Stimulated activated CD4-positive, alpha-beta T cell treated with anti-CD3 and anti-CD28 coated beads, TNF-alpha, amount 100 ng/mL, for 48 hours (primary cell): ENCODE results near the gene FABP2.
"Not testable (repeated sequence)": the region's sequence is repeated elsewhere in the genome, so short reads cannot be mapped to it uniquely, and the experiment has no call there.

ENCODE experiments used
- DNase-seq, 3 donors: peaks; one replicate each; pipeline ENCODE4 v3.0.0-alpha.2; 2020; ENCODE audit warnings: low read depth in 3 of 3

FABP2 gene

DNA sequence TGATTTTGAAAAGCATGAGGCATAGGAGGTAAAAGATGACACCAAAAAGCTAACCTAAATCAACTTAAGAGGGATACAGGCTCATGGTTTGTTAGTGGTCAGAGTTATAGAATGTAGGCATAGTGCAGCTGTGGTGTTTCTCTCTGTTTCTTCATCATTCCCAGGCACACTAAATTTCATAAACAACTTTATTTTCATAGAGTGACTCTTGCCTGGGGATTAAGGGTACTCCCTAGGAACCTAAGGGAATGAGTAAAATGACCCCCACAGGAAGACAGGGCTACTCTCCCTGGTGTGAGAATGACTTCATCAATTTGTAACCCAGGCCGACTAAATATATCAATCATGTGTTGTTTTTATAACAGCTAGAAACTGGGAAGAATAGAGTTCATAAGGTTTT is 11.1 kb downstream of the FABP2 start:
- DNase-seq = no peak

DNA sequence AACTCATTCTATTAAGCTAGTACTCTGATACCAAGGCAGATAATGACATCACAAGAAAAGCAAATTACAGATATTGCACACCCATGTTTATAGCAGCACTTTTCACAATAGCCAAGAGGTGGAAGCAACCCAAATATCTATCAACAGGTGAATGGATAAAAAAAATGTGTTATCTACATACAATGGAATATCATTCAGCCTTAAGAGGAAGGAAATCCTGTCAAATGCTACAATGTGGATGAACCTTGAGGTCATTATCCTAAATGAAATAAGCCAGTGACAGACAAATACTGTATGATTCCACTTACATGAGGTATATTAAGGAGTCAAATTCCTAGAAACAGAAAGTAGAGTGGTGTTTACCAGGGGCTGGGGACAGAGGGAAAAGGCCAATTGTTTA is 14.3 kb downstream of the FABP2 start:
- no peak for DNase-seq

DNA sequence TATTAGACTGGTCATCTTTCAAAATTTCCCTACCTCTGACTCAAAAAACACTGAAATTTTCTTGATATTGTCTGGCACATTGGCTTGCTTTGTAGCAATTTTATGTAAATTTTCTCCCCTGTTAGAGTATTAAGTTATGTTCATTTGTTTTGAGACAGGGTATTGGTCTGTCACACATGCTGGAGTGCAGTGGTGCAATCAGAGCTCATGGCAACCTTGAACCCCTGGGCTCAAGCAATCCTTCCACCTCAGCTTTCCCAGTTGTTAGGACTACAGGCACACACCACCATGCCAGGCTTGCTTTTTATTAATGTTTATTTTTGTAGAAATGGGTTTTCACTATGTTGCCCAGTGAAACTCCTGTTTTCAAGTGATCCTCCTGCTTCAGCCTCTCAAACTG is 17.5 kb downstream of the FABP2 start:
- no peak for DNase-seq

DNA sequence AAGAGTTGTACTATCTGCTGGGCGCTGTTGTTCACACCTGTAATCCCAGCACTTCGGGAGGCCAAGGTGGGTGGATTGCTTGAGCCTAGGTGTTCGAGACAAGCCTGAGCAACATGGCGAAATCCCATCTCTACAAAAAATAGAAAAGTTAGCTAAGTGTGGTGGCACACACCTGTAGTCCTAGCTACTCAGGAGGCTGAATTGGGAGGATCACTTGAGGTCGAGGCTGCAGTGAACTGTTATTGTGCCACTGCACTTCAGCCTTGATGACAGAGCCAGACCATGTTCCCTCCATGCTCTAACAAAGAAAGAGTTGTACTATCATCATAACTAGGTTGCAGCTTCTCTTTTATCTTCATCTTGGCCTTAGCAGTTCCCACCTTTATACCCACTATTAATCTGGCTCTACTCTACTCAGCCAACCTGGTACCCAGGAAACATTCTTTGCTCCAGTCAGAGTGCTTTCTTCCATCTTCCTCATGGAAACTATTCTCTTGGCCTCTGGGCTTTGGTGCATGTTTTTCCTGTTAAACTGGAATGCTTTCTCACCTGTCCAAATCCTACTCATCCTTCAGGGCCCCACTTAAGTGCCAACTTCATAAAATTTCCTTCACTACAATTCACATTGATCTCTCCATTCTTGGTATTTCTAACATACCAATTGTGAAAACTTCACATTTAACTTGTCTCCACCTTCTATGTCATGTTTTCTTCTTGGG is 18.2 kb downstream of the FABP2 start:
- DNase-seq = no peak

DNA sequence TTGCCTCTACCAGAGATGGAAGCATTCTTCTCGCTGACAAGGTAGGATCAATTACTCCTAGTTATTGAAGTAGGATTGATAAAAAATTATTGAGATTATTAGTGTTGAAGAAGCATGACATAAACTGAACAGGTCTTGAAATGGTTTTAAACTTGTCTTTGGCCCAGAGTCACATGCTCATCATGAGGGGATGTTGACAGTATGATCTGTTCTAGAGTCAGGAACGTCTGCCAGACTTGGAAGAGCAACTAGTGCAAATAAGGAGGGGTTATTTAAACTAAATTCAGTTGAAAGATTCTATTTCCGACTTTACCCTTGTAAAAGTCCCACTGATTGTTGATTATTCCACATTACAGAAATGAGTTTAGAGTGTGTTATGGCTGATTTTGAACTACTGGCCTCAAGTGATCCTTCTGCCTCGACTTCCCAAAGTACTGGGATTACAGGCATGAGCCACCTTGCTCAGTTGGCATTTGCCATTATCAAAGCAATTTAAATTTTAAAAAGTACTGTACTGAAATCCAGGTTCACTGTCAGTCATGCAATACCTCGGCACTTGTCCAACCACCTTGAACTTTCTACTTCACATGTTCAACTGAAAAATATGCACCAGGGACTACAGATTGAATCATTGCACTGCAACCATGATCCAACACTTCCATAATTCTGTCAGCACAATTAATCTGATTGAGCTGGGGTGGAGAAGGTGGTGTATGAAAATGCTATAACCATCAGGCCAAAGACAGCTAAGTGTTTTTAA is 19.7 kb downstream of the FABP2 start:
- no peak for DNase-seq

DNA sequence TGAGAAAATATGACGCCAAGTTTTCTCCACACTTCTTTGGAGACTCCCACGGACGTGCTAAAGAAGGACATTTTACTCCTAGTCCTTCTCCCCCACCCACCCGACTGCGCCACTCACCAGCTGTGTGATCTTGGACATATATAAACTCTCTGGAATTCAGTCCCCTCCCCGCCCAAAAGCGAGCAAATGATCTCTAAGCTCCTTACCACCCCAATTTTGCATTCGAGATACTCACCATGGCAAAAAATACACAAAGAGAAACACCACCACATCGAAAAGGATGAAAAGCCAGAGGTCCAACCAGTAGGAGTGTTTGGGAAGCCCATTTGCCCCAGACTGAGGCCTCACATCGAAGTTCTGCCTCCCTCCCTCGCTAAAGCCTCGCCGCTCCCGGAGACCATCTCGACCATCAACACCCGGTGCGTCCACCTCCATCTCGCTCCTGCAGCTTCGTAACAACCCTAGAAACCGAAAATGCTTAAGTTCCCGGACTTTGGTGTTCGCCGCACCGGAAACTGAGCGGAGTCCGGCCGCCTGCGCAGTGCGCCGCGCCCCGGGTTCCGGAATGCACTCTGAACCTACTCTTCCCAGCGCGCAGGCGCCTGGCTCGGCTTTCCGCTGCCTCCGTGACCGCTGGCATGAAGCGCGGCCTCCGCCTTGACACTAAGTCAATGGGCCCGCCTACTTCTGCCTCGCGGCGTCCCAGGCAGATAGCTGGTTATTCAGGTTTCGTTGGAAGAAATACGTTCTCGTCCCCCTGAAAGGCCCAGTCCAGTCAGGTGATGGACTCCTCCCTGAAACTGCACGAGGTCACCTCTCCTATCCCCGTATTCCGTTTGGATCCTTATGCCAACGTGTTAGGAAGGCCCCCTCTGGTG is 21.6 kb downstream of the FABP2 start:
- peak; percentile 87 to 90 (median 89) for DNase-seq

DNA sequence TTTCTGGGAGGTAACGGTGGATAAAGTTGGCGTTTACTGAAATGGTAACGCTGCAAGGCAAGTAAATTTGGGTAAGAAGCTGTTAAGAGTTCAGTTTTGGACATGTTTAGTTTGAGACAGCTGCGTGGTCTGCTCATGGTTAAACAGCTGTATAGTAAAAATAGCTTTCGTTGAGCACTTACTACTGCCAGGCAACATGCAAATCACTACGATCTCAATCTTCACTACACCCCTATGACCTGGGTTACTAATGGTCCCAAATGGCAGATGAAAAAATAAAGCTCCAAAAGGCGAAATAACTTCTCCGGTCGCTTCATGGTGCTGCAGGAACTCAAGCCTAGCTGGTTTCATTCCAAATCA is 22.2 kb downstream of the FABP2 start:
- DNase-seq = no peak

DNA sequence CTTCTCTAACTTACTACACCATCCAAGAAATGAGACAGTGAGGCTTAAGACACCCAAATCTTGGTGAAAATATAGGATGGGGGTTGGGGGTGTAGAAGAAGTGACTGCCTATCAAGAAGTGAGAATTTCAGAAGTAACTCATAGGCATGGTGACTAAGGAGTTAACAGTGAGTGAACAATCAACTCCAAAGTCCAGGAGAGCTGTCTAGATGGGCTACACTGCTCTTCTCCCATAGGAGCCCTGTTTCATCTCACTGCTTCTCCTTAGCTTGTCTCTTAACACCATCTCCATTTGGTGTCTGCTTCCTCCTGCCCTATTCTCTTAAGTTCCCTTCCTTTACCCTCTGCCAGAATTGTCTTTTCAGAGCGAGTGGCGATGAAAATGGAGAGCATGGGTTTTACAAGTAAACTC is 22.7 kb downstream of the FABP2 start:
- peak in 1 of 3 donors; percentile 1 for DNase-seq

DNA sequence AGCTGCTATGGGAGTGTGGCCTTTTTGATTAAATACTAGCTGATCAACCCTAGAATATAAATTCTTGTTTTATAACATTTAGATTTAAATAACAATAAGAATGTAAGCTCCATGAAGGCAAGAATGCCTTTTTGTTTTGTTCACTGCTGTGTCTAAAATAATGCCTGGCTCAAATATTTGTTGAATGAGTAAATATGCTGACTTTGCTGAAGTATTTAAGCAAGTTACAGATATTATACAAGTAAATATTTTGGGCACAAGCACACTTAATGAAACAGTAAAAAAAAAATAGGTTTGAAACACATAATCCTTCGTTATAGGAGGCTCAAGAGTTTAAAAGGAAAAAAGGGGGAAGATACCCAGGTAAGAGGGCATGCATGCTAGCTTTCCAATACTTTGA is 24.1 kb downstream of the FABP2 start:
- DNase-seq = no peak

DNA sequence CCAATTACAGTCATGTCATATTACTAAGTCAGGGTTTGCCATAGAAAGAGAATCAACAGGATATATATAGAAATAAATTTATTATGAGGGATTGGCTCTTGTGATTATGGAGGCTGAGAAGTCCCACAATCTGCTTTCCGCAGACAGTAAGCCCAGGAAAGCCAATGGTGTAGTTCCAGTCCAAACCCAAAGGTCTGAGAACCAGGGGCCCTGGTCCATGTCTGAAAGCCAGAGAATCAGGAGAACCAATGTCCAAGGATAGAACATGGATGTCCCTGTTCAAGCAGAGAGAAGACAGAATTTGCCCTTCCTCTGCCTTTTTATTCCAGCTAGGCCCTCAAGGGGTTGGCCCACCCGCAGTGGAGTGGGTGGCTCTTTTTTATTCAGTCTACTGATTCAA is 25.6 kb downstream of the FABP2 start:
- DNase-seq = no peak

DNA sequence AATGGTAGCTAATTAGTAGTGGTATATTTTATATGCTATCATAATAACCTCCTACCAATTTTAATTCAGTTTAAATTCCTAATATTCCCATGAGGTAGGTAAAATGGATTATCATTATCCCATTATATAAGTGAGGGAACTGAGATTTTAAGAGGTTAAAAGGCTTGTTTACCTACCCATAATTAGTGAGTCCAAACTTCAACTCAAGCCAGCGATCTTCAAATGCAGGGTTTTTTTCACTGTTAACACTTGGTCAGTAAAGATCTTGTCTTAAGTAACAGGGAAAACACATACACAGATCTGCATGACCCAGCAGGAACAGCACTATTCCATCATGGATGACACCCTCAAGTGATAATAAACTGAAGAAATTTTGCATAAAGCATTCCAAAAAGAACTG is 31.3 kb downstream of the FABP2 start:
- no peak for DNase-seq

DNA sequence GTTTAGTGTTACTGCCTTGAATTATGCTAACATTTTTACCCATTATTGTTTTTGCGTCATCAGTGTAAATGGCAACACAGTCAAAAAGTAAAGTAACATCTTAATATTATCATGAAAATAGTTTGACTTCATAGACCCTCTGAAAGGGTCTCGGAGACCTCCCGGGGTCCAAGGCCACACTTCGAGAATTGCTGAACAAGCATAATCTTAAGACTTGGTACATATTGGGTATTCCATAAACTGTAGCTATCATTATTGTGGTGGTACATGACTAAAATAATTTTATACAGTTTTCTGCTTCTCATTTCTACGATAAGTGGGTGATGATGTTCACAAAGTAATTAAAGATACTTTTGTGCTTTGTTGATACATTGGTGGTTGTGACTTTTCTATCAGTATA is 32.6 kb downstream of the FABP2 start:
- no peak for DNase-seq

DNA sequence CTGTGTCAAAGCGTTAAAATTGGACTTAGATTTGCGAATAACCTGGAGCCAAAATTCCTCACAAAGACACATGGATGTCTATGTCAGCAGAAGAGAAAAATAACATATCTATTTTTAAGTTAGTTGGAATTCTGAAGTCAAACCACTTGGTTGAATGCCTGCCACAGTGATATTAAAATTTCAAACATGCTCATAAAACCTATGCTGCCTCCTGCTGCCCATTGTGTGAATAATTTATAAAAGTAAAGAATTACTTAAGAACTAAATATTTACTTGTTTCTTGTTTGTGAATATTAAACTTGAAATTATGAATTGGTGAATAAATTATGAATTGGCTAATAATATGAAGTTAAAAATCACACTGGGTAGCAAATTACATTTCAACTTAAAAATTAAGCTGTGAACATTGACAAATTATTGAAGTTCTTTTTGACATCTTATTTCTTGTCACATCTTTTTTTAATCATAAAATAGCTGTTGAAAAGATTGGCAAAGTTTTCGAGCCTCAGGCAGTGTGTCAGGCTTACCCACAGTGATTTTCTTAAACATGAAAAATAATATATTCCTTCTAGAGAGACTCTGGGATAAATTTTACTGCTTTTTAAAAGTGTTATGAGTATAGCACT is 35.4 kb downstream of the FABP2 start:
- DNase-seq = peak in 1 of 3 donors; percentile 12

DNA sequence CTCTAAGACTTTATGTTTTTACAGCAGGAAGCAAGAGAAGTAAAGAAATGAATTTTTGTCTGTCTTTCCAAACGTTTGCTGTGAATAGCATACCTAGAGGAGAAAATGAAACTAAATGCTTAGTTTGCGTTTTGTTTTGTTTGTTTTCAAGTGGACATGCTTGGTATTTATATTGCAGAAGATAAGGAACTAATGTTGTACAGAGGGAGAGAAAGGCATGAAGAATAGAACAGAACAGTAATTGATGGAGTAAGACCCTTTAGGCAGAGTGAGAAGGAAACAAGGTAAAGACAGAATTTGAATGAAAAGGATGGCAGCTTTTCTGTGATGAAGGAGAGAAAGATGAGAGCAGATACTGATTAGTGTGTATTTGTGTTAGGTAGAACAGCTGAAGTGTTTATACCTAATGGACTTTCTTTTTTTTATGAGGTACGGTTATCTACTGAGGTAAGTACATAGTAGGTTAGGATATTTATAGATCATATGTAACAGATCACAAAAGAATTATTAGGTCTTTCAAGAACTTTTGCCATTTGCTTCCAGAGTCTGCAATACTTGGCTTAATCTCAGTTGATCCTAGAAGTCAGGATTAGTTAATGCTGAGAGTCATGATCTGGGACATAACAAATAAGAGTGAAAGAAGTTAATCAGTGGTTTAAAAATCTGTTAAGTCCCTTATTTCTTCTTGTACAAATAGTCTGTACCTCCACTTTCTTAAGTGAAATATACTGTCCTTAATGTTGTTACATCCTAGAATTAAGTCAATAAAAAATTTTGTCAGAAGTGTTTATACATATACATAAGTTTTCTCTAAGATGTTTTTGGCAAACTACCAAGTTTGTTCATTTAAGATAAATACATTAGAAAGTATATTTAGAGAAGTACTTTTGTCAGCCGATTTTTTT is 36.8 kb downstream of the FABP2 start:
- DNase-seq = no peak

DNA sequence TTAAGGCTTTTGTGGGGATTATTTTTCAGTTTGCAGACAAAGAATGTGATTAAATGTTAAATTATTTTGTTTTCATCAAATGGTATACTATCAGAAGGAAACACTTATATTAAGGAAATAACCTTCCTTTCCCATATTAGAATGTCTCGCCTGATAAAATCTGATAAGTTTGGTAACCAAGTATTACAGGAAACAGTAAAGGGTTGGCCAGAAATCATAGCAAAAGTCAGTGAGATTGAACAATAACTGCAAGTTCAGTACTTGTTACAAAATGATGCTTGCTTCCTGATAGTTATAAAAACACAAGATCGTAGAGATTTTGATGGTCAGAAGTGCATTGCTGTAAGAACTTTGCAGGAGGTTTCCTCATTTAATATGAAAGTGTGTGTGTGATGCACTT is 40.5 kb downstream of the FABP2 start:
- no peak for DNase-seq

DNA sequence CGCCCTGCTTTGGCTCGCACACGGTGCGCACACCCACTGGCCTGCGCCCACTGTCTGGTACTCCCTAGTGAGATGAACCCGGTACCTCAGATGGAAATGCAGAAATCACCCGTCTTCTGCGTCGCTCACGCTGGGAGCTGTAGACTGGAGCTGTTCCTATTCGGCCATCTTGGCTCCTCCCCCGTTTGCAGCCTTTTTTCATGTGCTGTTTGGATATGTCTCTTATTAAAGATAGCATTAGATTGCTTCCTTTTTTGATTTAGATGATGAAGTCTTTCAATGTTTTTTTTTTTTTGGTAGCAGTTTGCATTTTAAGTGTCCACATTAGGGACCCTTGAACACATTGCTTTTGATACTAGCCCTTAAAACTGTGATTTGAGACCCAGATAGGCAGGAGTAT is 42.0 kb downstream of the FABP2 start:
- not testable (repeated sequence) for DNase-seq

DNA sequence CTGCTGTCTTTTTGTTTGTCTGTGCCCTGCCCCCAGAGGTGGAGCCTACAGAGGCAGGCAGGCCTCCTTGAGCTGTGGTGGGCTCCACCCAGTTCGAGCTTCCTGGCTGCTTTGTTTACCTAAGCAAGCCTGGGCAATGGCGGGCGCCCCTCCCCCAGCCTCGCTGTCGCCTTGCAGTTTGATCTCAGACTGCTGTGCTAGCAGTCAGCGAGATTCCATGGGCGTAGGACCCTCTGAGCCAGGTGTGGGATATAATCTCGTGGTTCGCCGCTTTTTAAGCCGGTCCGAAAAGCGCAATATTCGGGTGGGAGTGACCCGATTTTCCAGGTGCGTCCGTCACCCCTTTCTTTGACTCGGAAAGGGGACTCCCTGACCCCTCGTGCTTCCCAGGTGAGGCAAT is 42.4 kb downstream of the FABP2 start:
- DNase-seq = not testable (repeated sequence)

DNA sequence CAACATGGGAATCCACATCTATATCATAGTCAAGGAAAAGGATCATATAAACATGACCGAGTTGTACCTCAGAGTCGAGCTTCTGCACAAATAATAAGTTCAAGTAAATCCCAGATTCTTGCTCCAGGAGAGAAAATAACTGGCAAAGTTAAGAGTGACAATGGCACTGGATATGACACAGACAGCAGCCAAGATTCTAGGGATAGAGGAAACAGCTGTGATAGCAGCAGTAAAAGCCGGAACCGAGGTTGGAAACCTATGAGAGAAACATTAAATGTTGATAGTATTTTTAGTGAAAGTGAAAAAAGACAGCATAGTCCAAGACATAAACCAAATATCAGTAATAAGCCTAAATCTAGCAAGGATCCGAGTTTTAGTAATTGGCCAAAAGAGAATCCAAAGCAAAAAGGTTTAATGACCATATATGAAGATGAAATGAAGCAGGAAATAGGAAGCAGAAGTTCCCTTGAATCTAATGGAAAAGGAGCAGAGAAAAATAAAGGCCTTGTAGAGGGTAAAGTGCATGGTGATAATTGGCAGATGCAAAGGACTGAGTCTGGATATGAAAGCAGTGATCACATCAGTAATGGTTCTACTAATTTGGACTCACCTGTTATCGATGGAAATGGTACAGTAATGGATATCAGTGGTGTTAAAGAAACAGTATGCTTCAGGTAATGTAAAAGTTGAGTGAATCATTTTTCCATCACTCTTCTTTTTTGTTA is 50.4 kb downstream of the FABP2 start:
- DNase-seq = no peak

DNA sequence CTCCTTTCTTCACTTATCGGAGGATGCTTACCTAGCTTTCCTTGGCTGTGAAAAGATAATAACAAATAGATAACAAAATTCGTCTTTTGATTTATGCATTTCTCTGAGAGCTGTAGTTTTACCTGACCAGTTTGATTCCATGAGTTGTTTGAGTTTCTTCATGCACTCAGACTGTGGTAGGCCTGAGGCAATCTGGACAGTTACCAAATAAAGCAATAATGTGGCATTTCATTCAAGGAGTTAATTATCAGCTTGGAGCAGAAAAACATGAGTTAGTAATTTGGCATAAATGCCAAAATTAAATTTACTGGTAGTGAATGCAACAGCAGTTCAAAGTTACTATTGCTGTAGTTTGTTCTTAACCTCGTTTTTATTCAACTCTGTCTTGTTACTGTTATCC is 53.5 kb downstream of the FABP2 start:
- no peak for DNase-seq
